ENCODE measurements around the gene AKAP11. TPM values are rescaled to one million over a fixed set of nuclear protein-coding genes. Genes with fewer than 3 reads are reported as not detected.

Gene AKAP11
- total RNA-seq, 2 donors from 2014 or later, result 39.5 to 50.3 TPM

GRCh38 chr13:42369071-42369797 is 97.3 kb downstream of the AKAP11 start:
- intact Hi-C loops (cut with DNase I), result no loop called here
- DNase-seq (ENCODE audit: low spot score), result no peak

- intact Hi-C loops (cut with DNase I), result no loop called here
- DNase-seq (ENCODE audit: low spot score), result no peak
Observed at GRCh38 chr13:42370229-42370628, 98.3 kb downstream of the AKAP11 start.

Other genes with a start within 250 kb of the AKAP11 start
- gene DGKH, start 223.5 kb upstream of the AKAP11 start, total RNA-seq, result 10 to 100 TPM; 15.0 to 29.4 TPM

All from posterior vena cava (tissue), 2 donors.